Muscle of leg (tissue), 11 donors: ENCODE data around the gene CAV2. TPM values are rescaled to one million over a fixed set of nuclear protein-coding genes. Genes with fewer than 3 reads are reported as not detected.
A peak's percentile ranks its signal among the peaks of the same experiment; 100 is the strongest.

ENCODE experiments used
- DNase-seq: peaks from one replicate; pipeline ENCODE4 v3.0.0; 2013
- H3K27ac ChIP-seq: one replicate; pipeline ENCODE4 v1.5.1; 2013; ENCODE audit warnings: mild to moderate bottlenecking, low read length, control low read depth
- H3K27me3 ChIP-seq: one replicate; pipeline ENCODE4 v1.6.1; 2013; ENCODE audit warnings: low read length; ENCODE audit not compliant: control insufficient read depth, insufficient read depth
- H3K36me3 ChIP-seq: one replicate; pipeline ENCODE4 v1.6.1; 2013; ENCODE audit warnings: low read length; ENCODE audit not compliant: control insufficient read depth, insufficient read depth
- H3K4me1 ChIP-seq: one replicate; pipeline ENCODE4 v1.6.1; 2013; ENCODE audit warnings: low read length; ENCODE audit not compliant: control insufficient read depth, insufficient read depth
- H3K4me3 ChIP-seq: one replicate; pipeline ENCODE4 v1.5.1; 2013; ENCODE audit warnings: low read length, control low read depth
- H3K9me3 ChIP-seq: replicated peaks from 2 replicates; pipeline ENCODE4 v1.6.1; 2013; ENCODE audit warnings: low read depth, low read length; ENCODE audit not compliant: control insufficient read depth
- WGBS: methylation state at CpG from one replicate; pipeline ENCODE4 v1.1.5; 2013; ENCODE audit warnings: missing lambda C conversion rate; ENCODE audit not compliant: insufficient coverage; 5-methylcytosine and 5-hydroxymethylcytosine counted together
- polyA plus RNA-seq, 8 donors: library from polyadenylated mRNA; unstranded; fragments of 120-200 nt; gene quantifications; one replicate each; pipeline versions ENCODE4 v1.2.1 to v1.2.3, GENCODE V29; 2013; ENCODE audit warnings: inconsistent platforms in 1 of 8, low replicate concordance in 1 of 8; ENCODE audit not compliant: insufficient read length in 8 of 8, insufficient read depth in 1 of 8
- total RNA-seq: library from RNA; stranded (reverse); fragments of 120-200 nt; gene quantifications from one replicate; pipeline ENCODE4 v1.2.4, GENCODE V29; 2013

Gene CAV2
- total and polyA plus RNA-seq, 9 donors = 33.6 to 50.3 (median 39.3) TPM

- Histone ChIP-seq H3K4me3 (no peak overlapping the region), H3K4me1 (peaks cover 13% of the 10 kb centered on the region), H3K36me3 (no peaks in the 10 kb centered on the region), H3K27ac (no peak overlapping the region), H3K9me3 (no peaks in the 10 kb centered on the region), H3K27me3 (peaks cover 16% of the 10 kb centered on the region)
- WGBS = no CpG with 5 or more reads among the region's 6 CpGs
- no peak for DNase-seq
Measured at GRCh38 chr7:116521046-116521664, 21.6 kb downstream of the CAV2 start.

- Histone ChIP-seq H3K4me1 (peaks cover 18% of the 10 kb centered on the region), H3K27ac (peak overlapping the region; percentile 54), H3K36me3 (no peaks in the 10 kb centered on the region), H3K9me3 (no peaks in the 10 kb centered on the region), H3K4me3 (no peak overlapping the region), H3K27me3 (peaks cover 24% of the 10 kb centered on the region)
- 60% methylated on average over 1 of the region's 5 CpGs for WGBS
- DNase-seq = peak; percentile 39
Measured at GRCh38 chr7:116522247-116522646, 22.7 kb downstream of the CAV2 start.

GRCh38 chr7:116524221-116524608, 24.7 kb downstream of the CAV2 start:
- Histone ChIP-seq H3K4me3 (peak overlapping the region; percentile 69), H3K36me3 (no peaks in the 10 kb centered on the region), H3K4me1 (peaks cover 22% of the 10 kb centered on the region), H3K27ac (peak overlapping the region; percentile 56), H3K9me3 (no peaks in the 10 kb centered on the region), H3K27me3 (peaks cover 24% of the 10 kb centered on the region)
- peak; percentile 23 for DNase-seq
- WGBS = no CpG with 5 or more reads among the region's 10 CpGs

GRCh38 chr7:116524609-116525297, 25.2 kb downstream of the CAV2 start, which contains the start of gene CAV1:
Gene CAV1 (plus strand): TSS chr7:116525036. CDS start chr7:116525063, 27 bp downstream.
- peak within 1 kb of the TSS; percentile 69 for H3K4me3 ChIP-seq
- peaks cover 24% of the 10 kb centered on the region for H3K27me3 ChIP-seq
- under 1% methylated on average over 38 of the region's 42 CpGs for WGBS
- H3K36me3 ChIP-seq = no peaks in the 10 kb centered on the region
- H3K4me1 ChIP-seq = peaks cover 22% of the 10 kb centered on the region
- DNase-seq = peak; percentile 86
- peak within 1 kb of the TSS; percentile 86 for H3K27ac ChIP-seq
- no peaks in the 10 kb centered on the region for H3K9me3 ChIP-seq

GRCh38 chr7:116525298-116525912, 25.9 kb downstream of the CAV2 start:
- H3K4me3 ChIP-seq = peak overlapping the region; percentile 69
- WGBS = under 1% methylated on average over 28 of the region's 36 CpGs

GRCh38 chr7:116525913-116526861, 26.6 kb downstream of the CAV2 start:
- Histone ChIP-seq H3K36me3 (no peaks in the 10 kb centered on the region), H3K27me3 (peaks cover 24% of the 10 kb centered on the region), H3K4me1 (peaks cover 22% of the 10 kb centered on the region), H3K9me3 (no peaks in the 10 kb centered on the region), H3K27ac (peak overlapping the region; percentile 86), H3K4me3 (peak overlapping the region; percentile 69)
- WGBS = under 1% methylated on average over 72 of the region's 83 CpGs
- peak; percentile 89 for DNase-seq

More at GRCh38 chr7:116525298-116525912, 25.9 kb downstream of the CAV2 start:
- no peaks in the 10 kb centered on the region for H3K36me3 ChIP-seq
- DNase-seq = peak; percentile 46
- peak overlapping the region; percentile 86 for H3K27ac ChIP-seq
- peaks cover 22% of the 10 kb centered on the region for H3K4me1 ChIP-seq
- H3K9me3 ChIP-seq = no peaks in the 10 kb centered on the region
- peaks cover 24% of the 10 kb centered on the region for H3K27me3 ChIP-seq

GRCh38 chr7:116526897-116527296, 27.4 kb downstream of the CAV2 start:
- Histone ChIP-seq H3K27ac (peak overlapping the region; percentile 78), H3K4me1 (peaks cover 22% of the 10 kb centered on the region)
- no CpG with 5 or more reads among the region's 5 CpGs for WGBS

GRCh38 chr7:116527521-116527920, 28.0 kb downstream of the CAV2 start:
- no CpG with 5 or more reads among the region's 3 CpGs for WGBS
- peaks cover 22% of the 10 kb centered on the region for H3K4me1 ChIP-seq
- H3K4me3 ChIP-seq = peak overlapping the region; percentile 69
- no peaks in the 10 kb centered on the region for H3K9me3 ChIP-seq
- peaks cover 24% of the 10 kb centered on the region for H3K27me3 ChIP-seq
- H3K27ac ChIP-seq = peak overlapping the region; percentile 78
- no peaks in the 10 kb centered on the region for H3K36me3 ChIP-seq
- peak; percentile 30 for DNase-seq

More at GRCh38 chr7:116526897-116527296, 27.4 kb downstream of the CAV2 start:
- Histone ChIP-seq H3K4me3 (peak overlapping the region; percentile 69), H3K27me3 (peaks cover 24% of the 10 kb centered on the region), H3K9me3 (no peaks in the 10 kb centered on the region), H3K36me3 (no peaks in the 10 kb centered on the region)
- no peak for DNase-seq

- no CpG with 5 or more reads among the region's 3 CpGs for WGBS
- peak overlapping the region; percentile 69 for H3K4me3 ChIP-seq
- peaks cover 24% of the 10 kb centered on the region for H3K27me3 ChIP-seq
- H3K27ac ChIP-seq = peak overlapping the region; percentile 78
- peak; percentile 61 for DNase-seq
- H3K4me1 ChIP-seq = peaks cover 22% of the 10 kb centered on the region
- H3K36me3 ChIP-seq = no peaks in the 10 kb centered on the region
- H3K9me3 ChIP-seq = no peaks in the 10 kb centered on the region
Measured at GRCh38 chr7:116528008-116528789, 28.7 kb downstream of the CAV2 start.
